Lower leg skin (tissue), 3 donors: Measurements from ENCODE around the gene AKT1S1.

Experiments used
- CTCF ChIP-seq, 3 donors: fragments of 450-650 bp; IDR thresholded peaks; one replicate each; pipeline ENCODE4 v1.5.1; 2016; ENCODE audit warnings: antibody characterized with exemption in 3 of 3, mild to moderate bottlenecking in 3 of 3, moderate library complexity in 2 of 3
- POLR2A ChIP-seq, 2 donors: fragments of 450-650 bp; IDR thresholded peaks; one replicate each; pipeline ENCODE4 v1.6.1; 2016 to 2017; ENCODE audit warnings: antibody characterized with exemption in 2 of 2, mild to moderate bottlenecking in 1 of 2, moderate library complexity in 1 of 2

GRCh38 chr19:49894879-49895565, 17.9 kb upstream of the AKT1S1 start:
- TF ChIP-seq CTCF (IDR thresholded peaks at IDR 0.05) = no peak
- TF ChIP-seq POLR2A (IDR thresholded peaks at IDR 0.05) = no peak
